ENCODE measurements around the gene SLC38A6.
A peak's percentile ranks its signal among the peaks of the same experiment; 100 is the strongest.
"Not testable (repeated sequence)": the region's sequence is repeated elsewhere in the genome, so short reads cannot be mapped to it uniquely, and the experiment has no call there.

SLC38A6 gene

GRCh38 chr14:61077951-61078720, 97.1 kb downstream of the SLC38A6 start:
- no peak for DNase-seq (ENCODE audit: low read depth)
- H3K4me3 ChIP-seq (ENCODE audit: low read depth, low read length): no peak overlapping the region
- no peak for TF ChIP-seq CTCF (IDR thresholded peaks at IDR 0.05; ENCODE audit: low read depth, low read length, missing control alignments)

- no peak for TF ChIP-seq CTCF (IDR thresholded peaks at IDR 0.05; ENCODE audit: low read depth, low read length, missing control alignments)
- H3K4me3 ChIP-seq (ENCODE audit: low read depth, low read length): no peak overlapping the region
- peak; percentile 71 for DNase-seq (ENCODE audit: low read depth)
Measured at GRCh38 chr14:61080591-61081010, 99.6 kb downstream of the SLC38A6 start.

- H3K4me3 ChIP-seq (ENCODE audit: low read depth, low read length): no peak overlapping the region
- DNase-seq (ENCODE audit: low read depth): no peak
- TF ChIP-seq CTCF (IDR thresholded peaks at IDR 0.05; ENCODE audit: low read depth, low read length, missing control alignments): no peak
Measured at GRCh38 chr14:61088081-61088480, 107.0 kb downstream of the SLC38A6 start.

- TF ChIP-seq CTCF (IDR thresholded peaks at IDR 0.05; ENCODE audit: low read depth, low read length, missing control alignments): no peak
- DNase-seq (ENCODE audit: low read depth): no peak
- no peak overlapping the region for H3K4me3 ChIP-seq (ENCODE audit: low read depth, low read length)
Measured at GRCh38 chr14:61089126-61089750, 108.2 kb downstream of the SLC38A6 start.

GRCh38 chr14:61090432-61091216, 109.6 kb downstream of the SLC38A6 start:
- no peak overlapping the region for H3K4me3 ChIP-seq (ENCODE audit: low read depth, low read length)
- DNase-seq (ENCODE audit: low read depth): no peak
- TF ChIP-seq CTCF (IDR thresholded peaks at IDR 0.05; ENCODE audit: low read depth, low read length, missing control alignments): no peak

GRCh38 chr14:61091657-61092273, 110.7 kb downstream of the SLC38A6 start:
- no peak overlapping the region for H3K4me3 ChIP-seq (ENCODE audit: low read depth, low read length)
- DNase-seq (ENCODE audit: low read depth): no peak
- no peak for TF ChIP-seq CTCF (IDR thresholded peaks at IDR 0.05; ENCODE audit: low read depth, low read length, missing control alignments)

- H3K4me3 ChIP-seq (ENCODE audit: low read depth, low read length); DNase-seq (ENCODE audit: low read depth): not testable (repeated sequence)
Measured at GRCh38 chr14:61098096-61098495, 117.1 kb downstream of the SLC38A6 start.
